PC-3 (cell line): ENCODE data around the gene CCNE1. TPM values are rescaled to one million over a fixed set of nuclear protein-coding genes. Genes with fewer than 3 reads are reported as not detected.
"Not testable (repeated sequence)": the region's sequence is repeated elsewhere in the genome, so short reads cannot be mapped to it uniquely, and the experiment has no call there.

Experiments used
- ATAC-seq: fragments of 200-7000 bp; cut with Tn5 transposase; 2 replicates; pipeline ENCODE4 v1.9.1; 2020; ENCODE audit warnings: mild to moderate bottlenecking, moderate library complexity
- BruUV-seq: library from RNA; stranded (reverse); fragments of 400-500 nt; replicated peaks from 2 replicates; lab custom pipeline; 2021; lab: Mats Ljungman, UMichigan
- CTCF ChIA-PET: fragments of 300-600 bp; sonication (Branson Sonifier 250); formaldehyde crosslinking; loops from one replicate; lab custom pipeline; 2022; ENCODE audit warnings: antibody characterized with exemption; lab: Charles Lee
- POLR2A ChIA-PET: fragments of 300-600 bp; sonication (Branson Sonifier 250); formaldehyde crosslinking; loops from one replicate; lab custom pipeline; 2022; ENCODE audit warnings: antibody characterized with exemption; ENCODE audit not compliant: unreplicated experiment; lab: Charles Lee
- DNase-seq: peaks from one replicate; pipeline ENCODE4 v3.0.0-alpha.2; 2015
- H2AFZ ChIP-seq: fragments of 300-600 bp; sonication (generic); 2 replicates; pipeline ENCODE4 v1.6.0; 2016; ENCODE audit warnings: antibody characterized with exemption, low read length
- H3F3A ChIP-seq: fragments of 300-600 bp; sonication (generic); one replicate; pipeline ENCODE4 v1.6.0; 2017; ENCODE audit warnings: antibody characterized with exemption, low read length, control low read depth, mild to moderate bottlenecking; ENCODE audit not compliant: unreplicated experiment
- H3K27ac ChIP-seq: fragments of 300-600 bp; sonication (generic); 2 replicates; pipeline ENCODE4 v1.5.1; 2016; ENCODE audit warnings: mild to moderate bottlenecking, low read length
- H3K27me3 ChIP-seq: fragments of 300-600 bp; sonication (generic); 2 replicates; pipeline ENCODE4 v1.6.1; 2016; ENCODE audit warnings: low read length, mixed read lengths
- H3K36me3 ChIP-seq: fragments of 300-600 bp; sonication (generic); 2 replicates; pipeline ENCODE4 v1.6.1; 2016; ENCODE audit warnings: low read depth, mixed run types, low read length, mixed read lengths
- H3K4me1 ChIP-seq: fragments of 300-600 bp; sonication (generic); 2 replicates; pipeline ENCODE4 v1.5.1; 2016; ENCODE audit warnings: low read length; ENCODE audit not compliant: insufficient read depth
- H3K4me2 ChIP-seq: fragments of 300-600 bp; sonication (generic); 2 replicates; pipeline ENCODE4 v1.6.0; 2016; ENCODE audit warnings: low read length
- H3K4me3 ChIP-seq: fragments of 300-600 bp; sonication (generic); 2 replicates; pipeline ENCODE4 v1.5.1; 2016; ENCODE audit warnings: mild to moderate bottlenecking, low read length, mixed read lengths
- H3K79me2 ChIP-seq: fragments of 300-600 bp; sonication (generic); 2 replicates; pipeline ENCODE4 v1.6.1; 2017; ENCODE audit warnings: low read length, mixed read lengths
- H3K9ac ChIP-seq: fragments of 300-600 bp; sonication (generic); 2 replicates; pipeline ENCODE4 v1.6.0; 2016; ENCODE audit warnings: mild to moderate bottlenecking, low read length
- H3K9me2 ChIP-seq: fragments of 300-600 bp; sonication (generic); replicated peaks from 2 replicates; pipeline ENCODE4 v1.6.1; 2016; ENCODE audit warnings: mixed run types, low read length, mixed read lengths
- H3K9me3 ChIP-seq: fragments of 300-600 bp; sonication (generic); 2 replicates; pipeline ENCODE4 v1.6.1; 2016; ENCODE audit warnings: low read length, mixed read lengths
- H4K20me1 ChIP-seq: fragments of 300-600 bp; sonication (generic); 2 replicates; pipeline ENCODE4 v1.6.1; 2016; ENCODE audit warnings: low read length, mixed read lengths
- CTCF ChIP-seq: fragments of 300-600 bp; sonication (generic); conservative IDR thresholded peaks from 2 replicates; pipeline ENCODE4 v1.5.1; 2017; ENCODE audit warnings: antibody characterized with exemption, low read depth, mild to moderate bottlenecking, low read length
- EZH2 ChIP-seq: fragments of 300-600 bp; sonication (generic); IDR thresholded peaks from one replicate; pipeline ENCODE4 v1.6.1; 2017; ENCODE audit warnings: antibody characterized with exemption, mild to moderate bottlenecking, low read length; ENCODE audit not compliant: unreplicated experiment
- EZH2phosphoT487 ChIP-seq: fragments of 300-600 bp; sonication (generic); IDR thresholded peaks from 2 replicates; pipeline ENCODE4 v1.6.1; 2018; ENCODE audit warnings: mild to moderate bottlenecking, antibody characterized with exemption, low read length, borderline replicate concordance
- intact Hi-C: fragments of 100-400 bp; cut with micrococcal nuclease; formaldehyde crosslinking; loops from 2 replicates; pipeline ENCODE4 v1.9.0; 2023
- total RNA-seq: library from RNA; depleted of rRNA; stranded (reverse); fragments of >200 nt; gene quantifications from 2 replicates; pipeline ENCODE4 v1.2.3, GENCODE V29; 2014

Gene CCNE1
- total RNA-seq, 1 experiment from 2014 or later, result 10.9 TPM

DNA sequence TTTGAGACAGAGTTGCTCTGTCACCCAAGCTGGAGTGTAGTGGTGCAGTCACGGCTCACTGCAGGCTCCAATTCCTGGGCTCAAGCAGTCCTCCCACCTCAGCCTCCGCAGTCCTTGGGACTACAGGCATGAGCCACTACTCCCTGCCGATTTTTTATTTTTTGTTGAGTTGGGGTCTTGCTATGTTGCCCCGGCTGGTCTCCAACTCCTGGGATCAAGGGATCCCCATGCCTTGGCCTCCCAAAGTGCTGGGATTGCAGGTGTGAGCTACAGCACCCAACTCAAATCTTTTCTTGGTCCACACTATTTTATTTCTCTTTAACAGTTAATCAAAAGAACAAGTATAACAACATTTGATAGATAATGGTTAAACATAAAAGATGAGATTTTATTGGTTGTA lies 7.5 kb downstream of the CCNE1 start:
- intact Hi-C loops, result no loop called here
- ChIA-PET CTCF (no interaction called here), POLR2A (no interaction called here)
- Histone ChIP-seq H3K9ac (no peak overlapping the region), H3K79me2 (no peaks in the 10 kb centered on the region), H3K27me3 (no peaks in the 10 kb centered on the region), H2AFZ (no peak overlapping the region), H3F3A (no peaks in the 10 kb centered on the region), H3K9me2 (no peaks in the 10 kb centered on the region), H3K9me3 (no peaks in the 10 kb centered on the region), H3K36me3 (peaks cover 4% of the 10 kb centered on the region; the same call in 1 of the 2 replicates), H3K4me2 (no peak overlapping the region), H4K20me1 (no peaks in the 10 kb centered on the region), H3K27ac (peak overlapping the region; percentile 37; the same call in 1 of the 2 replicates), H3K4me3 (no peak overlapping the region), H3K4me1 (peaks cover 13% of the 10 kb centered on the region; the same call in 1 of the 2 replicates)
- BruUV-seq, result no TSS peak
- DNase-seq, result no peak
- ATAC-seq, result no peak
- TF ChIP-seq EZH2phosphoT487 (no peak), CTCF (no peak), EZH2 (no peak)

DNA sequence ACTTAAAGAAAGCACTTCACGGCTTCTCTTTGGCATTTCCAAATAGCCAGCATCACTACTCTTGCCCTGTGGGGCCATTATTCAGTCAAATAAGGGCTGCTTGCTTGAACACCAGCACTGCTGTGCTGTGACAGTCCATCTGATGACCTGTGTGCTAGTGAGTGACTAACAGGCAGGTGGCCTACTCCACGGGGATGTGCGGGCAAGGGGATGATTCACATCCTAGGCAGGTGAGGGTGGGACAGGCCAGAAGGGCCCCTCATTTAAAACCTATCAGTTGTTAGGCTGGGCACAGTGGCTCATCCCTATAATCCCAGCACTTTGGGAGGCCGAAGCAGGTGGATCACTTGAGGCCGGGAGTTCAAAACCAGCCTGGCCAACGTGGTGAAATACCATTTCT lies 8.2 kb downstream of the CCNE1 start:
- Histone ChIP-seq H4K20me1 (no peaks in the 10 kb centered on the region), H3K4me1 (peaks cover 13% of the 10 kb centered on the region; the same call in 1 of the 2 replicates), H3K9ac (no peak overlapping the region), H3K27ac (peak overlapping the region; percentile 37), H3K79me2 (no peaks in the 10 kb centered on the region), H2AFZ (no peak overlapping the region), H3K9me3 (no peaks in the 10 kb centered on the region), H3K36me3 (peaks cover 4% of the 10 kb centered on the region; the same call in 1 of the 2 replicates), H3K4me2 (no peak overlapping the region), H3F3A (no peaks in the 10 kb centered on the region), H3K27me3 (no peaks in the 10 kb centered on the region), H3K4me3 (no peak overlapping the region), H3K9me2 (no peaks in the 10 kb centered on the region)
- DNase-seq (peak; percentile 73), ATAC-seq (peak; percentile 65)
- no peak for TF ChIP-seq EZH2
- TF ChIP-seq CTCF, result no peak
- no peak for TF ChIP-seq EZH2phosphoT487
- ChIA-PET CTCF (no interaction called here), POLR2A (no interaction called here)
- no TSS peak for BruUV-seq
- intact Hi-C loops, result no loop called here

DNA sequence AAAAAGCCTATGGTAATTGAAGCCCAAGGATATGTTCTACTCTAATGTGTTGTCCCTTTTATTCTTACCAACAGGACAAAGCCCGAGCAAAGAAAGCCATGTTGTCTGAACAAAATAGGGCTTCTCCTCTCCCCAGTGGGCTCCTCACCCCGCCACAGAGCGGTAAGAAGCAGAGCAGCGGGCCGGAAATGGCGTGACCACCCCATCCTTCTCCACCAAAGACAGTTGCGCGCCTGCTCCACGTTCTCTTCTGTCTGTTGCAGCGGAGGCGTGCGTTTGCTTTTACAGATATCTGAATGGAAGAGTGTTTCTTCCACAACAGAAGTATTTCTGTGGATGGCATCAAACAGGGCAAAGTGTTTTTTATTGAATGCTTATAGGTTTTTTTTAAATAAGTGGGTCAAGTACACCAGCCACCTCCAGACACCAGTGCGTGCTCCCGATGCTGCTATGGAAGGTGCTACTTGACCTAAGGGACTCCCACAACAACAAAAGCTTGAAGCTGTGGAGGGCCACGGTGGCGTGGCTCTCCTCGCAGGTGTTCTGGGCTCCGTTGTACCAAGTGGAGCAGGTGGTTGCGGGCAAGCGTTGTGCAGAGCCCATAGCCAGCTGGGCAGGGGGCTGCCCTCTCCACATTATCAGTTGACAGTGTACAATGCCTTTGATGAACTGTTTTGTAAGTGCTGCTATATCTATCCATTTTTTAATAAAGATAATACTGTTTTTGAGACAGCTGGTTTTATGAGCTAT lies 12.0 kb downstream of the CCNE1 start:
- no peak for TF ChIP-seq CTCF
- no peak for TF ChIP-seq EZH2phosphoT487
- TF ChIP-seq EZH2, result no peak
- no peaks in the 10 kb centered on the region for H3K79me2 ChIP-seq
- peaks cover 13% of the 10 kb centered on the region; the same call in 1 of the 2 replicates for H3K4me1 ChIP-seq
- no peaks in the 10 kb centered on the region for H4K20me1 ChIP-seq
- ATAC-seq, result no peak
- no peaks in the 10 kb centered on the region for H3K27me3 ChIP-seq
- H3K36me3 ChIP-seq, result peaks cover 4% of the 10 kb centered on the region; the same call in 1 of the 2 replicates
- H3K4me3 ChIP-seq, result no peak overlapping the region
- no peak for DNase-seq
- H3K4me2 ChIP-seq, result no peak overlapping the region
- POLR2A ChIA-PET, result no interaction called here
- no peaks in the 10 kb centered on the region for H3F3A ChIP-seq
- no peak overlapping the region for H2AFZ ChIP-seq
- no peaks in the 10 kb centered on the region for H3K9me2 ChIP-seq
- H3K9me3 ChIP-seq, result no peaks in the 10 kb centered on the region
- H3K27ac ChIP-seq, result no peak overlapping the region
- H3K9ac ChIP-seq, result no peak overlapping the region
- intact Hi-C loops, result no loop called here
- CTCF ChIA-PET, result no interaction called here
- no TSS peak for BruUV-seq

GRCh38 chr19:29825263-29825662 lies 13.5 kb downstream of the CCNE1 start:
- H3K9ac ChIP-seq, H3K4me3 ChIP-seq, H3K4me1 ChIP-seq, intact Hi-C loops, ATAC-seq, H2AFZ ChIP-seq, H4K20me1 ChIP-seq, H3K9me2 ChIP-seq, H3K79me2 ChIP-seq, H3K4me2 ChIP-seq, DNase-seq, H3F3A ChIP-seq, H3K9me3 ChIP-seq, CTCF ChIA-PET, BruUV-seq, H3K36me3 ChIP-seq, H3K27me3 ChIP-seq, POLR2A ChIA-PET, H3K27ac ChIP-seq: not testable (repeated sequence)
